H1 (cell line): ENCODE measurements around the gene RNF149. TPM values are rescaled to one million over a fixed set of nuclear protein-coding genes. Genes with fewer than 3 reads are reported as not detected.

Source experiments
- CTCF ChIA-PET: fragments of 300-600 bp; sonication (Branson Sonifier 250); formaldehyde crosslinking; loops from one replicate; lab custom pipeline; 2021; ENCODE audit not compliant: partially characterized antibody; lab: Charles Lee
- POLR2A ChIA-PET: fragments of 300-600 bp; sonication (Branson Sonifier 250); formaldehyde crosslinking; loops from one replicate; lab custom pipeline; 2021; ENCODE audit warnings: inconsistent platforms; ENCODE audit not compliant: partially characterized antibody; lab: Charles Lee
- DNase-seq, 2 experiments: peaks; one replicate each; pipeline versions ENCODE4 v3.0.0 to v3.0.0-alpha.2; 2010 to 2022; ENCODE audit warnings: low spot score in 2 of 2, low read depth in 1 of 2, mixed read lengths in 1 of 2
- FAIRE-seq: peaks from 2 replicates; lab custom pipeline; 2011; peaks lifted over from hg19 to GRCh38; lab: Jason Lieb, UNC
- H2AFZ ChIP-seq: 2 replicates; pipeline ENCODE4 v1.8.1; 2012; ENCODE audit warnings: low read length, inconsistent platforms
- H2AK5ac ChIP-seq: 2 replicates; pipeline ENCODE4 v1.6.1; 2013; ENCODE audit warnings: low read depth, low read length
- H2BK120ac ChIP-seq: replicated peaks from 2 replicates; pipeline ENCODE3; 2013; ENCODE audit warnings: low read depth, low read length, inconsistent platforms
- H2BK12ac ChIP-seq: 2 replicates; pipeline ENCODE4 v1.6.1; 2013; ENCODE audit warnings: low read depth, low read length
- H2BK15ac ChIP-seq: 2 replicates; pipeline ENCODE4 v1.6.1; 2013; ENCODE audit warnings: low read length
- H2BK20ac ChIP-seq: 2 replicates; pipeline ENCODE4 v1.6.1; 2013; ENCODE audit warnings: low read length
- H2BK5ac ChIP-seq: 2 replicates; pipeline ENCODE4 v1.6.1; 2013; ENCODE audit warnings: low read depth, low read length
- H3K14ac ChIP-seq: 2 replicates; pipeline ENCODE4 v1.6.1; 2013; ENCODE audit warnings: inconsistent platforms; ENCODE audit not compliant: insufficient read length
- H3K18ac ChIP-seq: 2 replicates; pipeline ENCODE4 v1.6.1; 2013; ENCODE audit warnings: low read length; ENCODE audit errors: extremely low read depth
- H3K23ac ChIP-seq: 2 replicates; pipeline ENCODE4 v1.6.1; 2013; ENCODE audit warnings: inconsistent platforms; ENCODE audit not compliant: insufficient read length
- H3K23me2 ChIP-seq: 2 replicates; pipeline ENCODE4 v1.6.1; 2013; ENCODE audit warnings: low read depth, low read length
- H3K27ac ChIP-seq: 2 replicates; pipeline ENCODE4 v1.6.1; 2011; ENCODE audit warnings: low read depth, low read length, inconsistent platforms
- H3K27me3 ChIP-seq, 4 experiments: replicated peaks in 1 of 4; 1 replicate in 1 of 4; 2 replicates in 3 of 4; pipeline versions ENCODE4 v1.6.1 to v1.8.1; 2011 to 2013; ENCODE audit warnings: low read length in 3 of 4, mild to moderate bottlenecking in 3 of 4, inconsistent platforms in 2 of 4, mixed read lengths in 2 of 4, moderate library complexity in 1 of 4; ENCODE audit not compliant: control insufficient read depth in 3 of 4, insufficient read depth in 3 of 4; ENCODE audit errors: extremely low read depth in 1 of 4
- H3K36me3 ChIP-seq, 4 experiments: 2 replicates each; pipeline versions ENCODE4 v1.6.1 to v1.8.1; 2011 to 2013; ENCODE audit warnings: mild to moderate bottlenecking in 4 of 4, low read length in 3 of 4, moderate library complexity in 2 of 4, control low read depth in 1 of 4, inconsistent platforms in 1 of 4; ENCODE audit not compliant: insufficient read depth in 4 of 4, control insufficient read depth in 2 of 4
- H3K4ac ChIP-seq: replicated peaks from 2 replicates; pipeline ENCODE3; 2013; ENCODE audit warnings: low read length, low read depth, mixed read lengths, inconsistent platforms; ENCODE audit not compliant: insufficient read length
- H3K4me1 ChIP-seq, 4 experiments: replicated peaks in 1 of 4; 1 replicate in 1 of 4; 2 replicates in 3 of 4; pipeline versions ENCODE4 v1.6.1 to v1.8.1; 2011 to 2013; ENCODE audit warnings: low read length in 3 of 4, inconsistent platforms in 2 of 4, mixed read lengths in 1 of 4; ENCODE audit not compliant: insufficient read depth in 4 of 4, control insufficient read depth in 3 of 4
- H3K4me2 ChIP-seq, 2 experiments: 2 replicates each; pipeline versions ENCODE4 v1.6.1 to v1.8.1; 2011 to 2013; ENCODE audit warnings: low read depth in 2 of 2, low read length in 2 of 2, control low read depth in 1 of 2, inconsistent platforms in 1 of 2, mild to moderate bottlenecking in 1 of 2; ENCODE audit not compliant: insufficient read depth in 1 of 2
- H3K4me3 ChIP-seq, 4 experiments: fragments of 200-600, 300-600 bp in 1 of 4; sonication (generic), shearing (Covaris generic), sonication (Bioruptor Twin) in 1 of 4; 2 replicates each; pipeline versions ENCODE4 v1.5.1 to v1.8.1; 2011 to 2016; ENCODE audit warnings: low read length in 4 of 4, low read depth in 3 of 4, control low read depth in 2 of 4, inconsistent platforms in 2 of 4, mild to moderate bottlenecking in 2 of 4, mixed read lengths in 1 of 4, moderate library complexity in 1 of 4; ENCODE audit not compliant: insufficient read depth in 2 of 4; ENCODE audit errors: extremely low read depth in 1 of 4
- H3K56ac ChIP-seq: replicated peaks from 2 replicates; pipeline ENCODE3; 2013; ENCODE audit warnings: low read depth, mild to moderate bottlenecking, mixed read lengths, low read length, inconsistent platforms; ENCODE audit not compliant: insufficient read length
- H3K79me1 ChIP-seq: 2 replicates; pipeline ENCODE4 v1.6.1; 2013; ENCODE audit warnings: low read depth, low read length, control low read depth
- H3K79me2 ChIP-seq, 2 experiments: 2 replicates each; pipeline versions ENCODE4 v1.6.1 to v1.8.1; 2012 to 2013; ENCODE audit warnings: low read length in 2 of 2, mild to moderate bottlenecking in 2 of 2, inconsistent platforms in 1 of 2; ENCODE audit not compliant: insufficient read depth in 2 of 2, control insufficient read depth in 1 of 2
- H3K9ac ChIP-seq, 4 experiments: replicated peaks in 1 of 4; 1 replicate in 1 of 4; 2 replicates in 3 of 4; pipeline versions ENCODE4 v1.6.1 to v1.8.1; 2011 to 2013; ENCODE audit warnings: low read depth in 3 of 4, low read length in 3 of 4, control low read depth in 2 of 4, mild to moderate bottlenecking in 2 of 4, moderate library complexity in 2 of 4, inconsistent platforms in 1 of 4; ENCODE audit errors: extremely low read depth in 1 of 4
- H3K9me3 ChIP-seq, 2 experiments: 2 replicates each; pipeline versions ENCODE4 v1.6.1 to v1.8.1; 2012 to 2013; ENCODE audit warnings: mild to moderate bottlenecking in 2 of 2, moderate library complexity in 2 of 2, control low read depth in 1 of 2, inconsistent platforms in 1 of 2, low read depth in 1 of 2, low read length in 1 of 2, mixed read lengths in 1 of 2; ENCODE audit not compliant: insufficient read depth in 2 of 2
- H4K20me1 ChIP-seq, 2 experiments: replicated peaks in 1 of 2; 2 replicates each; pipeline versions ENCODE3 to v1.8.1; 2011 to 2013; ENCODE audit warnings: inconsistent platforms in 2 of 2, low read length in 2 of 2, mild to moderate bottlenecking in 1 of 2; ENCODE audit not compliant: insufficient read depth in 2 of 2, control insufficient read depth in 1 of 2
- H4K5ac ChIP-seq: 2 replicates; pipeline ENCODE4 v1.6.1; 2013; ENCODE audit warnings: low read length, low read depth, mixed read lengths, inconsistent platforms; ENCODE audit not compliant: insufficient read length
- H4K8ac ChIP-seq: 2 replicates; pipeline ENCODE4 v1.8.0; 2013; ENCODE audit warnings: mild to moderate bottlenecking, moderate library complexity, low read length, inconsistent platforms; ENCODE audit not compliant: insufficient read depth; ENCODE audit errors: extremely low read depth
- H4K91ac ChIP-seq: replicated peaks from 2 replicates; pipeline ENCODE3; 2013; ENCODE audit warnings: low read length, mixed read lengths, inconsistent platforms; ENCODE audit not compliant: insufficient read length
- GABPA ChIP-seq: IDR thresholded peaks from 2 replicates; pipeline ENCODE4 v1.6.1; 2011; ENCODE audit warnings: mild to moderate bottlenecking, low read length, moderate library complexity, borderline replicate concordance; ENCODE audit not compliant: insufficient read depth
- POLR2AphosphoS5 ChIP-seq: IDR thresholded peaks from 2 replicates; pipeline ENCODE4 v1.6.1; 2011; ENCODE audit warnings: low read depth, low read length
- WGBS, 2 experiments: shearing (Covaris generic) in 1 of 2; methylation state at CpG; one replicate each; pipeline versions ENCODE4 v1.1.6 to v1.1.7; 2013 to 2015; ENCODE audit warnings: low lambda C conversion rate in 2 of 2, mixed read lengths in 2 of 2, inconsistent platforms in 1 of 2, low coverage in 1 of 2, missing lambda C conversion rate in 1 of 2; ENCODE audit not compliant: insufficient replicate concordance in 2 of 2, insufficient coverage in 1 of 2, insufficient read length in 1 of 2; ENCODE audit errors: extremely low coverage in 1 of 2, missing lambda C conversion rate in 1 of 2; 5-methylcytosine and 5-hydroxymethylcytosine counted together
- polyA plus RNA-seq, 7 experiments: library from polyadenylated mRNA; depleted of rRNA in 3 of 7; stranded (reverse) in 5 of 7; unstranded in 2 of 7; fragments of >200 nt in 5 of 7; fragments of 200-250 nt in 2 of 7; gene quantifications; 1 replicate in 5 of 7; 2 replicates in 1 of 7; 4 replicates in 1 of 7; pipeline versions ENCODE4 v1.2.1 to v1.2.3, GENCODE V29; 2011 to 2013; ENCODE audit warnings: missing spikeins in 2 of 7, mixed read lengths in 2 of 7
- total RNA-seq: library from RNA; stranded (reverse); fragmentation: NEBNext Ultra II Directional; extraction: Animal tissue kit (Norgen Biotek cat#: 25700); gene quantifications from 2 replicates; pipeline ENCODE4 v1.2.1, GENCODE V29; 2021

Gene RNF149
- total and polyA plus RNA-seq, 2 of the 8 experiments (the other 6 are each of a cell fraction or from before 2014, with no cell fraction given), result 16.6 to 28.2 TPM

DNA sequence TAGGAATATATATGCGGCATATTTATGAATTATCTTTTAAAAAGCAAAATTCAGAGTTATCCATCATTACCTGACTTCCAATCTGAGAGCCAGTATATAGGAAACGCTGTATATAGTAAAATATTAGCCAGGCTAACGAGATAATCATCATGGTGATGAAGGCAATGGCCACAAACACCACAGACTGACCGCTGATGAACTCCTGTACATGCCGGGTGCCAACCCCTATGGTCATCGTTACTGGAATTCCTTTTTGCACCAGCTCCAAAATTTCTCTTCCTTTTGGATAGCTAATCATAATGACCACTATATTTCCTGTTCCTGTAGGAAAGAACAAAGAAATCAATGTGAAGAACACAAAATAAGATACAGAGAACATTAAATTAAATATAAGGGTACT, 13.6 kb downstream of the RNF149 start:
- Histone ChIP-seq H3K23me2 (no peaks in the 10 kb centered on the region), H3K9me3 (no peaks in the 10 kb centered on the region), H2AK5ac (no peak overlapping the region), H3K27ac (no peak overlapping the region), H2BK12ac (no peak overlapping the region), H3K4ac (no peak overlapping the region), H4K5ac (no peak overlapping the region), H4K8ac (no peak overlapping the region), H3K4me3 (no peak overlapping the region), H3K27me3 (no peaks in the 10 kb centered on the region), H3K14ac (no peak overlapping the region), H2BK15ac (no peak overlapping the region), H3K23ac (no peak overlapping the region), H2AFZ (no peak overlapping the region), H3K9ac (no peak overlapping the region), H2BK120ac (no peak overlapping the region), H3K18ac (no peak overlapping the region), H4K91ac (no peak overlapping the region), H3K4me2 (no peak overlapping the region), H2BK5ac (no peak overlapping the region), H3K79me2 (peaks cover 0 to 36% of the 10 kb centered on the region in 2 experiments; a peak in 3 of 4 replicates), H4K20me1 (peaks cover 0 to 10% of the 10 kb centered on the region in 2 experiments), H3K36me3 (peaks cover 0 to 15% (median 1%) of the 10 kb centered on the region in 4 experiments; a peak in 3 of 8 replicates), H3K56ac (no peak overlapping the region), H3K4me1 (no peaks in the 10 kb centered on the region), H2BK20ac (no peak overlapping the region), H3K79me1 (peaks cover 6% of the 10 kb centered on the region)
- no peak for DNase-seq
- no peak for TF ChIP-seq POLR2AphosphoS5
- no peak for TF ChIP-seq GABPA
- FAIRE-seq, result no peak
- WGBS, 2 experiments, result 94% methylated on average over 6 of the region's 6 CpGs; no CpG with 5 or more reads in 1 of the 2 experiments
- ChIA-PET CTCF (no interaction called here), POLR2A (no interaction called here)
